Prostate gland (tissue), 2 donors: ENCODE measurements around the gene TBATA. TPM values are rescaled to one million over a fixed set of nuclear protein-coding genes. Genes with fewer than 3 reads are reported as not detected.

ENCODE experiments used
- DNase-seq: peaks from one replicate; pipeline ENCODE4 v3.0.0-alpha.2; 2019; ENCODE audit warnings: low spot score
- H3K27ac ChIP-seq, 2 donors: fragments of 200-600 bp; sonication (generic); 2 replicates each; pipeline ENCODE4 v1.5.1; 2017 to 2019
- H3K27me3 ChIP-seq: fragments of 200-600 bp; sonication (generic); replicated peaks from 2 replicates; pipeline ENCODE4 v1.5.1; 2019; ENCODE audit not compliant: insufficient read depth
- H3K36me3 ChIP-seq, 2 donors: fragments of 200-600 bp; sonication (generic); 1 replicate in 1 of 2; 2 replicates in 1 of 2; pipeline versions ENCODE4 v1.5.1 to v1.8.1; 2017 to 2019
- H3K4me1 ChIP-seq: fragments of 200-600 bp; sonication (generic); replicated peaks from 2 replicates; pipeline ENCODE4 v1.5.1; 2019
- H3K4me3 ChIP-seq, 2 donors: fragments of 200-600 bp; sonication (generic); 2 replicates each; pipeline ENCODE4 v1.5.1; 2017 to 2019
- H3K9me3 ChIP-seq: fragments of 200-600 bp; sonication (generic); 2 replicates; pipeline ENCODE4 v1.5.1; 2017
- CTCF ChIP-seq, 4 experiments: fragments of 200-600 bp in 2 of 4; fragments of 450-650 bp in 2 of 4; sonication (generic) in 2 of 4; IDR thresholded peaks; 1 replicate in 3 of 4; 2 replicates in 1 of 4; pipeline ENCODE4 v1.5.1; 2016 to 2019; ENCODE audit warnings: antibody characterized with exemption in 4 of 4, mild to moderate bottlenecking in 2 of 4, moderate library complexity in 2 of 4
- POLR2A ChIP-seq: fragments of 450-650 bp; IDR thresholded peaks from one replicate; pipeline ENCODE4 v1.6.1; 2016; ENCODE audit warnings: antibody characterized with exemption, mild to moderate bottlenecking
- POLR2AphosphoS5 ChIP-seq: sonication (generic); formaldehyde crosslinking; IDR thresholded peaks from one replicate; pipeline ENCODE4 v1.6.1; 2017; ENCODE audit warnings: antibody characterized with exemption
- WGBS: methylation state at CpG from one replicate; pipeline ENCODE4 v1.1.5; 2018; 5-methylcytosine and 5-hydroxymethylcytosine counted together
- intact Hi-C: fragments of 100-400 bp; cut with DNase I; formaldehyde crosslinking; loops from one replicate; pipeline ENCODE4 v1.14.2; 2022
- total RNA-seq, 2 donors: library from RNA; depleted of rRNA; stranded (reverse); fragments of >200 nt; gene quantifications; one replicate each; pipeline ENCODE4 v1.1.0, GENCODE V29; 2016

TBATA gene
- total RNA-seq, 2 donors from 2014 or later = 0.57 TPM; not detected in 1

- Histone ChIP-seq H3K9me3 (no peaks in the 10 kb centered on the region), H3K27me3 (no peaks in the 10 kb centered on the region), H3K4me3 (no peak overlapping the region), H3K4me1 (no peaks in the 10 kb centered on the region), H3K36me3 (no peaks in the 10 kb centered on the region), H3K27ac (no peak overlapping the region)
- DNase-seq = no peak
- TF ChIP-seq CTCF (IDR thresholded peaks at IDR 0.05) = no peak
- no peak for TF ChIP-seq POLR2AphosphoS5
- no peak for TF ChIP-seq POLR2A
- intact Hi-C loops = no loop called here
- WGBS = 57% methylated on average over 2 of the region's 2 CpGs
Measured at GRCh38 chr10:70827086-70827757, 42.0 kb upstream of the TBATA start.

GRCh38 chr10:70822076-70822820 lies 37.1 kb upstream of the TBATA start:
- Histone ChIP-seq H3K27me3 (no peaks in the 10 kb centered on the region), H3K4me3 (no peak overlapping the region), H3K36me3 (no peaks in the 10 kb centered on the region), H3K27ac (no peak overlapping the region), H3K9me3 (no peaks in the 10 kb centered on the region), H3K4me1 (no peaks in the 10 kb centered on the region)
- DNase-seq = no peak
- 90% methylated on average over 2 of the region's 2 CpGs for WGBS
- TF ChIP-seq POLR2A = no peak
- TF ChIP-seq CTCF (IDR thresholded peaks at IDR 0.05) = no peak
- no peak for TF ChIP-seq POLR2AphosphoS5
- intact Hi-C loops = no loop called here

GRCh38 chr10:70820976-70821750 lies 36.0 kb upstream of the TBATA start:
- WGBS = 83% methylated on average over 4 of the region's 4 CpGs
- Histone ChIP-seq H3K36me3 (no peaks in the 10 kb centered on the region), H3K9me3 (no peaks in the 10 kb centered on the region), H3K4me3 (no peak overlapping the region), H3K27ac (no peak overlapping the region), H3K4me1 (no peaks in the 10 kb centered on the region), H3K27me3 (no peaks in the 10 kb centered on the region)
- no peak for TF ChIP-seq POLR2A
- TF ChIP-seq POLR2AphosphoS5 = no peak
- intact Hi-C loops = no loop called here
- DNase-seq = no peak

GRCh38 chr10:70816220-70816894 lies 31.2 kb upstream of the TBATA start:
- Histone ChIP-seq H3K9me3 (no peaks in the 10 kb centered on the region), H3K4me1 (no peaks in the 10 kb centered on the region), H3K27me3 (no peaks in the 10 kb centered on the region), H3K27ac (peak overlapping the region; percentile 96 to 98), H3K4me3 (peak overlapping the region; percentile 84 to 85), H3K36me3 (no peaks in the 10 kb centered on the region)
- intact Hi-C loops = loop anchor here (10.0 kb wide), 1 partner anchor 398 kb away; the partner anchor contains the start of gene UNC5B
- DNase-seq = peak; percentile 88
- under 1% methylated on average over 38 of the region's 43 CpGs for WGBS
- peak; percentile 77 for TF ChIP-seq POLR2A
- peak; percentile 89 for TF ChIP-seq POLR2AphosphoS5
- peak in 2 of 4 experiments; percentile 4 to 12 for TF ChIP-seq CTCF (IDR thresholded peaks at IDR 0.05)
